WTC11 (cell line): ENCODE data around the gene FREM1. TPM values are rescaled to one million over a fixed set of nuclear protein-coding genes. Genes with fewer than 3 reads are reported as not detected.

Experiments
- ATAC-seq: fragments of 200-7000 bp; cut with Tn5 transposase; 2 replicates; pipeline ENCODE4 v1.10.0; 2021; ENCODE audit warnings: mild to moderate bottlenecking, moderate library complexity
- CTCF ChIA-PET: fragments of 300-600 bp; sonication (Branson Sonifier 250); formaldehyde crosslinking; loops from one replicate; lab custom pipeline; 2021; ENCODE audit warnings: antibody characterized with exemption; lab: Charles Lee
- POLR2A ChIA-PET: fragments of 350-600 bp; sonication (Branson Sonifier 250); formaldehyde crosslinking; loops from one replicate; lab custom pipeline; 2021; ENCODE audit warnings: antibody characterized with exemption; lab: Charles Lee
- DNase-seq: peaks from one replicate; pipeline ENCODE4 v3.0.0; 2021; ENCODE audit warnings: low spot score
- H3K27ac Mint-ChIP-seq: 2 replicates; pipeline ENCODE4 v1.8.0; 2021; ENCODE audit warnings: mixed read lengths
- H3K27me3 Mint-ChIP-seq: 2 replicates; pipeline ENCODE4 v1.8.0; 2021; ENCODE audit warnings: low read depth, mild to moderate bottlenecking, moderate library complexity, mixed read lengths
- H3K36me3 Mint-ChIP-seq: 2 replicates; pipeline ENCODE4 v1.8.0; 2021; ENCODE audit warnings: mixed read lengths
- H3K4me1 Mint-ChIP-seq: 2 replicates; pipeline ENCODE4 v1.8.0; 2022; ENCODE audit warnings: mixed read lengths
- H3K4me3 Mint-ChIP-seq: 2 replicates; pipeline ENCODE4 v1.8.0; 2021; ENCODE audit warnings: mild to moderate bottlenecking, moderate library complexity, mixed read lengths
- H3K9me3 Mint-ChIP-seq: 2 replicates; pipeline ENCODE4 v1.8.0; 2021; ENCODE audit warnings: mixed read lengths
- AFF4 ChIP-seq: sonication (generic); formaldehyde crosslinking; IDR thresholded peaks from 2 replicates; pipeline ENCODE4 v1.8.1; 2023; ENCODE audit warnings: mild to moderate bottlenecking, missing genetic modification reagents, borderline replicate concordance
- ATF1 ChIP-seq: sonication (generic); formaldehyde crosslinking; IDR thresholded peaks from 2 replicates; pipeline ENCODE4 v1.8.1; 2023; ENCODE audit warnings: mild to moderate bottlenecking, moderate library complexity, missing genetic modification reagents
- CBFB ChIP-seq: sonication (generic); formaldehyde crosslinking; IDR thresholded peaks from 2 replicates; pipeline ENCODE4 v1.8.1; 2022; ENCODE audit warnings: mild to moderate bottlenecking, low read depth, missing genetic modification reagents
- E2F1 ChIP-seq: sonication (generic); formaldehyde crosslinking; IDR thresholded peaks from 2 replicates; pipeline ENCODE4 v1.8.0; 2022; ENCODE audit warnings: mild to moderate bottlenecking, missing genetic modification reagents
- E2F5 ChIP-seq: sonication (generic); formaldehyde crosslinking; IDR thresholded peaks from 2 replicates; pipeline ENCODE4 v1.8.1; 2022; ENCODE audit warnings: mild to moderate bottlenecking, moderate library complexity, missing genetic modification reagents
- ELF4 ChIP-seq: sonication (generic); formaldehyde crosslinking; IDR thresholded peaks from 2 replicates; pipeline ENCODE4 v1.8.1; 2022; ENCODE audit warnings: low read depth, mild to moderate bottlenecking, moderate library complexity, missing genetic modification reagents
- EMX1 ChIP-seq: fragments of 250-450 bp; sonication (Bioruptor Pico); IDR thresholded peaks from 2 replicates; pipeline ENCODE4 v1.8.0; 2021; ENCODE audit warnings: mild to moderate bottlenecking
- ERG ChIP-seq: fragments of 250-450 bp; sonication (Bioruptor Pico); IDR thresholded peaks from 2 replicates; pipeline ENCODE4 v1.8.0; 2021; ENCODE audit warnings: mild to moderate bottlenecking
- MLX ChIP-seq: sonication (generic); formaldehyde crosslinking; IDR thresholded peaks from 2 replicates; pipeline ENCODE4 v1.8.1; 2023; ENCODE audit warnings: mild to moderate bottlenecking, missing genetic modification reagents, moderate library complexity
- NFATC4 ChIP-seq: fragments of 250-450 bp; sonication (Bioruptor Pico); IDR thresholded peaks from 2 replicates; pipeline ENCODE4 v1.9.0; 2021; ENCODE audit warnings: mild to moderate bottlenecking
- NR3C1 ChIP-seq: sonication (generic); formaldehyde crosslinking; conservative IDR thresholded peaks from 2 replicates; pipeline ENCODE4 v1.8.1; 2023; ENCODE audit warnings: low read depth, mild to moderate bottlenecking, missing genetic modification reagents
- SMAD3 ChIP-seq: sonication (generic); formaldehyde crosslinking; IDR thresholded peaks from 2 replicates; pipeline ENCODE4 v1.8.0; 2022; ENCODE audit warnings: missing genetic modification reagents, mild to moderate bottlenecking, borderline replicate concordance
- SMAD4 ChIP-seq: sonication (generic); formaldehyde crosslinking; IDR thresholded peaks from 2 replicates; pipeline ENCODE4 v1.8.0; 2022; ENCODE audit warnings: mild to moderate bottlenecking, missing genetic modification reagents
- STAT6 ChIP-seq: sonication (generic); formaldehyde crosslinking; conservative IDR thresholded peaks from 2 replicates; pipeline ENCODE4 v1.8.1; 2023; ENCODE audit warnings: mild to moderate bottlenecking, low read depth, missing genetic modification reagents, moderate library complexity
- TEAD4 ChIP-seq: sonication (generic); formaldehyde crosslinking; IDR thresholded peaks from 2 replicates; pipeline ENCODE4 v1.8.0; 2022; ENCODE audit warnings: mild to moderate bottlenecking, missing genetic modification reagents
- ZNF121 ChIP-seq: sonication (generic); formaldehyde crosslinking; IDR thresholded peaks from 2 replicates; pipeline ENCODE4 v1.8.0; 2023; ENCODE audit warnings: missing genetic modification reagents
- ZNF263 ChIP-seq: sonication (generic); formaldehyde crosslinking; IDR thresholded peaks from 2 replicates; pipeline ENCODE4 v1.8.1; 2022; ENCODE audit warnings: low read depth, mild to moderate bottlenecking, moderate library complexity, missing genetic modification reagents
- ZNF317 ChIP-seq: sonication (generic); formaldehyde crosslinking; IDR thresholded peaks from 2 replicates; pipeline ENCODE4 v1.8.1; 2023; ENCODE audit warnings: low read depth, mild to moderate bottlenecking, moderate library complexity, missing genetic modification reagents, borderline replicate concordance
- ZNF396 ChIP-seq: fragments of 250-450 bp; sonication (Bioruptor Pico); IDR thresholded peaks from 2 replicates; pipeline ENCODE4 v1.8.0; 2021; ENCODE audit warnings: mild to moderate bottlenecking, moderate library complexity, borderline replicate concordance
- ZSCAN18 ChIP-seq: fragments of 250-450 bp; sonication (Bioruptor Pico); IDR thresholded peaks from 2 replicates; pipeline ENCODE4 v2.1.2; 2022; ENCODE audit warnings: mild to moderate bottlenecking, moderate library complexity
- total RNA-seq: library from RNA; stranded (reverse); gene quantifications from 3 replicates; pipeline ENCODE4 v1.2.3, GENCODE V29; 2021

FREM1 gene
- total RNA-seq, 1 experiment from 2014 or later = 2.8 TPM

GRCh38 chr9:14829204-14829603 lies 81.0 kb downstream of the FREM1 start:
- H3K4me3 Mint-ChIP-seq = no peak overlapping the region
- no peak overlapping the region for H3K27ac Mint-ChIP-seq
- CTCF ChIA-PET = interaction anchor here (0.5 kb wide), 1 partner anchor 53 kb away, joined by 3 read pairs; no protein-coding TSS in a partner anchor
- H3K36me3 Mint-ChIP-seq = peaks cover 7% of the 10 kb centered on the region; the same call in 1 of the 2 replicates
- ATAC-seq (no peak), DNase-seq (no peak)
- H3K9me3 Mint-ChIP-seq = peaks cover 19% of the 10 kb centered on the region
- H3K4me1 Mint-ChIP-seq = no peaks in the 10 kb centered on the region
- no peaks in the 10 kb centered on the region; the same call in 1 of the 2 replicates for H3K27me3 Mint-ChIP-seq
- POLR2A ChIA-PET = no interaction called here
- TF ChIP-seq MLX (CRISPR knock-in tag) = no peak
- no peak for TF ChIP-seq E2F5 (CRISPR knock-in tag)
- no peak for TF ChIP-seq EMX1 (CRISPR knock-in tag)
- TF ChIP-seq ZNF263 (CRISPR knock-in tag) = no peak
- TF ChIP-seq ELF4 = no peak
- TF ChIP-seq AFF4 (CRISPR knock-in tag) = no peak
- no peak for TF ChIP-seq ZSCAN18 (CRISPR knock-in tag)
- no peak for TF ChIP-seq ZNF396 (CRISPR knock-in tag)
- no peak for TF ChIP-seq NR3C1 (CRISPR knock-in tag)
- no peak for TF ChIP-seq STAT6 (CRISPR knock-in tag)
- TF ChIP-seq NFATC4 = no peak
- no peak for TF ChIP-seq SMAD4
- no peak for TF ChIP-seq ZNF317 (CRISPR knock-in tag)
- no peak for TF ChIP-seq TEAD4 (CRISPR knock-in tag)

GRCh38 chr9:14827805-14828204 lies 82.4 kb downstream of the FREM1 start:
- Mint-ChIP-seq H3K27ac (no peak overlapping the region), H3K9me3 (peaks cover 22% of the 10 kb centered on the region), H3K36me3 (peaks cover 7% of the 10 kb centered on the region; the same call in 1 of the 2 replicates), H3K4me3 (no peak overlapping the region), H3K27me3 (no peaks in the 10 kb centered on the region; the same call in 1 of the 2 replicates), H3K4me1 (no peaks in the 10 kb centered on the region)
- DNase-seq (no peak), ATAC-seq (no peak)
- CTCF ChIA-PET = no interaction called here
- POLR2A ChIA-PET = no interaction called here
- TF ChIP-seq SMAD3 (CRISPR knock-in tag) (no peak), E2F1 (no peak), STAT6 (CRISPR knock-in tag) (no peak), CBFB (CRISPR knock-in tag) (no peak), ERG (CRISPR knock-in tag) (no peak), ATF1 (no peak), ZNF121 (CRISPR knock-in tag) (no peak)
